Suprapubic skin (tissue), 4 donors: Measurements from ENCODE around the gene ENPP3.

ENCODE experiments used
- CTCF ChIP-seq, 2 donors: fragments of 200-600 bp in 1 of 2; fragments of 450-650 bp in 1 of 2; sonication (generic) in 1 of 2; IDR thresholded peaks; one replicate each; pipeline ENCODE4 v1.5.1; 2016 to 2019; ENCODE audit warnings: antibody characterized with exemption in 2 of 2, mild to moderate bottlenecking in 1 of 2, moderate library complexity in 1 of 2
- EP300 ChIP-seq: sonication (generic); formaldehyde crosslinking; IDR thresholded peaks from one replicate; pipeline ENCODE4 v1.6.1; 2017; ENCODE audit warnings: antibody characterized with exemption
- POLR2A ChIP-seq, 2 donors: fragments of 450-650 bp; IDR thresholded peaks; one replicate each; pipeline ENCODE4 v1.6.1; 2017; ENCODE audit warnings: antibody characterized with exemption in 2 of 2, mild to moderate bottlenecking in 2 of 2, moderate library complexity in 2 of 2
- POLR2AphosphoS5 ChIP-seq, 3 donors: sonication (generic); formaldehyde crosslinking; IDR thresholded peaks; one replicate each; pipeline ENCODE4 v1.6.1; 2017; ENCODE audit warnings: antibody characterized with exemption in 3 of 3

DNA sequence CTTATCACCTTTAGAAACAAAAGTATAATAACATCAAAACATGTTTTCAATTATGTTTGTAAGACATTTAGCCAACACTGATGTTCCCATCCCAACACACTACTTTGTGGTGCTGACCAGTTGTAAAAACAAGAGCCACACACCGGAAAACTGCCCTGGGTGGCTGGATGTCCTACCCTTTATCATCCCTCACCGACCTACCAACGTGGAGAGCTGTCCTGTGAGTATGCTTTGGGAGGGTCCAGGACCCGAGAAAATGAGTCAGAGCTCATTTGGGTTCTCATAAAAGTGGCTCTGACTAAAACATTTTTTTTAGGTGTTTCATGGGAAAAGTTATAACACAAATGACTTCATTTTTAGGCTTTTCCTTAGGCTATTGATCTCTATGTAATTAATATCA, 103.1 kb downstream of the ENPP3 start:
- TF ChIP-seq EP300 (no peak), CTCF (IDR thresholded peaks at IDR 0.05) (no peak), POLR2A (IDR thresholded peaks at IDR 0.05) (no peak), POLR2AphosphoS5 (IDR thresholded peaks at IDR 0.05) (no peak)
